HG03460 (cell line): ENCODE measurements around the gene ANGPTL1.
"Not testable (repeated sequence)": the region's sequence is repeated elsewhere in the genome, so short reads cannot be mapped to it uniquely, and the experiment has no call there.

Experiments used
- ATAC-seq: cut with Tn5 transposase; IDR thresholded peaks from one replicate; pipeline ENCODE4 v1.9.1; 2021; ENCODE audit not compliant: unreplicated experiment

Gene ANGPTL1

GRCh38 chr1:178868706-178869105 is 2.2 kb downstream of the ANGPTL1 start:
- no peak for ATAC-seq

GRCh38 chr1:178867670-178868069 is 3.2 kb downstream of the ANGPTL1 start:
- no peak for ATAC-seq

GRCh38 chr1:178864326-178864725 is 6.6 kb downstream of the ANGPTL1 start:
- ATAC-seq: no peak

- no peak for ATAC-seq
These were observed 8.0 kb downstream of the ANGPTL1 start for GRCh38 chr1:178862864-178863263.

GRCh38 chr1:178862416-178862815 is 8.5 kb downstream of the ANGPTL1 start:
- no peak for ATAC-seq

GRCh38 chr1:178857126-178857525 is 13.8 kb downstream of the ANGPTL1 start:
- no peak for ATAC-seq

- ATAC-seq: no peak
These were observed 21.0 kb downstream of the ANGPTL1 start for GRCh38 chr1:178849918-178850317.

- ATAC-seq: not testable (repeated sequence)
These were observed 23.0 kb downstream of the ANGPTL1 start for GRCh38 chr1:178847919-178848318.

GRCh38 chr1:178847396-178847849 is 23.5 kb downstream of the ANGPTL1 start:
- no peak for ATAC-seq

GRCh38 chr1:178846306-178846705 is 24.6 kb downstream of the ANGPTL1 start:
- ATAC-seq: no peak

- no peak for ATAC-seq
These were observed 26.4 kb downstream of the ANGPTL1 start for GRCh38 chr1:178844436-178844835.

- ATAC-seq: no peak
These were observed 45.7 kb downstream of the ANGPTL1 start for GRCh38 chr1:178825167-178825566.

GRCh38 chr1:178821134-178821866 is 49.6 kb downstream of the ANGPTL1 start:
- no peak for ATAC-seq

GRCh38 chr1:178819123-178819522 is 51.8 kb downstream of the ANGPTL1 start:
- ATAC-seq: no peak

- ATAC-seq: no peak
These were observed 52.5 kb downstream of the ANGPTL1 start for GRCh38 chr1:178818416-178818815.

- ATAC-seq: no peak
These were observed 60.3 kb downstream of the ANGPTL1 start for GRCh38 chr1:178810585-178810984.

GRCh38 chr1:178808529-178808928 is 62.3 kb downstream of the ANGPTL1 start:
- ATAC-seq: no peak

GRCh38 chr1:178806665-178807300 is 64.1 kb downstream of the ANGPTL1 start:
- no peak for ATAC-seq

- no peak for ATAC-seq
These were observed 68.0 kb downstream of the ANGPTL1 start for GRCh38 chr1:178802873-178803272.
